HG02759 (cell line): ENCODE measurements around the gene OR5K1.

Experiments
- ATAC-seq: cut with Tn5 transposase; IDR thresholded peaks from one replicate; pipeline ENCODE4 v1.9.1; 2021; ENCODE audit warnings: mild to moderate bottlenecking, moderate library complexity; ENCODE audit not compliant: unreplicated experiment

The OR5K1 gene

DNA sequence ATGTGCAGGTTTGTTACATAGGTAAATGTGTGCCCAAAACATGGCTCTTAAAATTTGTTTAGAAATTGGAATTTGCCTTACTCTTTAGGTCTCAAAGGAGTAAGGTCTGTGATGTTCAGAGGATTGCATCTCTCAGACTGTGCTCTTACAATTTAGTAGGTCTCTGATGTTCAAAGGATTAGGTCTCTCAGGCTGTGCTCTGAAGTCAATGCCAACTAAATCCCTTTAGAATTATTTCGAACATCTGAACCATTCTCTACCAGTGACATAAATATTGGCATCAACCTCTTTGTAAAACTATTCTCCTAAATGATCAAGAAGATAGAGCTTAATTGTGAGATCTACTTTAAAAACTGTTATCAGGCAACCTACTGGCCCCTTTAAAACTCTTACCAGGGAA lies at the start of gene OR5K1:
Gene OR5K1, plus strand, starts transcription at position 301 of the 400 bp plus-strand sequence. CDS start 6,376 bp downstream, outside the sequence.
- ATAC-seq, result no peak

DNA sequence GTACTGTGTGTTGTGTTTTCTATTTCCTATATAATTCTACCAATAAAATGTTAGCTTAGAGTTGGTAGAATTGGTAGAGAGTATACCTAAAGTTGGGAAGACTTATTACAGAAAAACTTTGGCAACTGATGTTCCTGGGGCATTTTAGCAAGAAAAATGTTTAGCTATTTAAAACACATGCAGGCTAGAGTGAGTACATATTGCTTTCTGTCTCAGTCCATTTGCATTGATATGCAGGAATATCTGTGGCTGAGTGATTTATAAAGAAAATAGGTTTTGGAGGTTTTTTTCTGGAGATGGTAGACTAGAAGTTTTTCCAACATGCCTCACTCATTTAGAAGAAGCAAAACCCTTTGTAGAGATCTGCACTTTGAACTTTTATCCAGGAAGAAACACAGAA lies 30.4 kb upstream of the OR5K1 start:
- ATAC-seq, result no peak

GRCh38 chr3:98433764-98434163 lies 29.2 kb upstream of the OR5K1 start:
- ATAC-seq, result no peak

GRCh38 chr3:98434412-98434811 lies 28.6 kb upstream of the OR5K1 start:
- ATAC-seq, result no peak

GRCh38 chr3:98440283-98440682 lies 22.7 kb upstream of the OR5K1 start:
- no peak for ATAC-seq

DNA sequence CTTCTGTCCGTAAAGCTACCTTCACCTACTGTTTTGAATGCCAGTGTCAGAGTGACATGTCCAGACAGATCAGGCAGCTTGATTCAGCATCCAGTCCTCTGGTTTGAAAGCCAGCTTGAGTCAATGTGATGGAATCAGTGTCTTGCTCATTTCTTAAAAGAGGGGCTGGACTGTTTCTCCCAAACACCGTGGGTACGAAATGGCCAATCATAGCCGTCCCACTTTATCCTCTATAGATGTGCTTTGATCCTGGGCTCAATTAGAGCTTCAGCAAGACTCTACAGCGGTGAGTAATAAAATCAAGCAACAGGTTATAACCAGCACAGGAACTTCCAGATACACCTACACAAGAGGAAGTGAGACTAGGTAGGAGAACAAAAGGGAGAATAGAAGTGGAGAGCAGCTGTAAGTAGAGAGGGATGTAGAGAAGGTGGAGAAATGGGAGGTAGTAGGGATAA lies 17.0 kb upstream of the OR5K1 start:
- peak; percentile 94 for ATAC-seq

- ATAC-seq, result no peak
These were observed 13.3 kb upstream of the OR5K1 start for GRCh38 chr3:98449606-98450193.

DNA sequence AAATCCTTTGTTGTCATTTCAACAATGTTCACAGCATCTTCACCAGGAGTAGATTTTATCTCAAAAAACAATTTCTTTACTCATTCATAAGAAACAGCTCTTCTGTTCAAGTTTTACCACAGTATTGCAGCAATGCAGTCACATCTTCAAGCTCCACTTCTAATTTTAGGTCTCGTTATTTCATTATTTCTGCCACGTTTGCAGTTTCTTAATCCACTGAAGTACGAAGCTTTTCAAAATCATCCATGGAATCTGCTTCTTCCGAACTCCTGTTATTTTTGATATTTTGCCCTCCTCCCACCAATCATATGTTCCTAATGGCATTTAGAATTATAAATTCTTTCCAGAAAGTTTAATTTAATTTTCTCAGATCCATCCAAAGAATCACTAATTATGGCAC lies 12.6 kb upstream of the OR5K1 start:
- ATAC-seq, result no peak

GRCh38 chr3:98453827-98454226 lies 9.2 kb upstream of the OR5K1 start:
- ATAC-seq, result no peak

- no peak for ATAC-seq
These were observed 8.1 kb upstream of the OR5K1 start for GRCh38 chr3:98454929-98455328.

GRCh38 chr3:98457543-98457942 lies 5.5 kb upstream of the OR5K1 start:
- ATAC-seq, result no peak

GRCh38 chr3:98460220-98460619 lies 2.8 kb upstream of the OR5K1 start:
- no peak for ATAC-seq

DNA sequence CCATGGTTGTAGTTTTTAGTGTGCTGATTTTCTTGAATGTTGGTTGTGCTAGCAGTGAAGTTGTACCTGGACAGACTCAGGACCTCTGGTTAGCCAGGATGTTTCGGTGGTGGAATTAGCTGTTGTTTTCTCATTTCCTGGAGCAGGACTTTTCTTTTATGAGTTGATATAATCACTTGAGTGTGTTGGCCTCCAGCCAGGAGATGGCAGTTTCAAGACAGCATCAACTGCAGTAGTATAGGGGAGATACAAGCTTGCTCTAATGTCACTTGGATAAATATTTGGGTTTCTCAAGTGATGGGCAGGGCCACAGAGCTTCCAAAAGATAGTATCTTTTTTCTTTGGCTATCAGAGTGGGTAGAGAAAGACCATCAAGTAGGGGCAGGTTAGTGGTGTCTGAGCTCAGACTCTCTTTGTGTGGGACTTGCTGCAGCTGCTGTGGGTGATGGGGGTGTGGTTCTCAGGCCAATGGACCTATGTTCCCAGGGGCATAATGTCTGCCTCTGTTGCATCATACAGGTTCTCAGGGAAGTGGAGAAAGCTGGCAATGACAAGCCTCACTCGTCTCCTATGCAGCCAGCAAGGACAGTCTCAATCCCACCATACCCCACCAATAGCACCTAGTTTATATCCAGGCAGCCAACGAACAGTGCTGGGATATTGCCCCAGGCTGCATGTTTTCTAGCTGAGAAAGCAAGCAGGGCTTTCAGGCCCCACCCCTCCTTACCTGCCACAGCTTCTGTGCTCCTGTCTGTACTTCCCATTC lies 19.9 kb downstream of the OR5K1 start:
- ATAC-seq, result no peak

- ATAC-seq, result no peak
These were observed 20.6 kb downstream of the OR5K1 start for GRCh38 chr3:98483626-98484025.

DNA sequence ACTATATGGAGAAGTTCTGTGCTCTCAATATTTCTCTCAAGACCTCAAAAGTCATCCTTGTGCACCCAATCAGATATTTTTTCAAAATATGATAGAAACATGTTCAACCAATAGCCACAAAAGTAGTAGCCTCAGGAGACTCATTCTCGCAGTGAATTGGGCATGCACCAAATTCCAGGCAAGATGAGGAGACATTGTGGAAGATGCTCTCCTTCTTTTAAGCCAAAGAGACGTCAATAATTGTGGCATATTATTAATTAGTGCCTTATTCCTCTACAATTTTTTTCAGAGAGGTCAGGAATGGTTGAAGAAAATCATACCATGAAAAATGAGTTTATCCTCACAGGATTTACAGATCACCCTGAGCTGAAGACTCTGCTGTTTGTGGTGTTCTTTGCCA lies 34.4 kb downstream of the OR5K1 start, which contains the start of gene OR5K2:
Gene OR5K2, plus strand, starts transcription at position 301 of the 400 bp plus-strand sequence. Its CDS starts 0 bp downstream, at position 301.
- no peak for ATAC-seq

GRCh38 chr3:98500019-98500418 lies 37.0 kb downstream of the OR5K1 start:
- ATAC-seq, result no peak

- no peak for ATAC-seq
These were observed 38.3 kb downstream of the OR5K1 start for GRCh38 chr3:98501270-98501669.

DNA sequence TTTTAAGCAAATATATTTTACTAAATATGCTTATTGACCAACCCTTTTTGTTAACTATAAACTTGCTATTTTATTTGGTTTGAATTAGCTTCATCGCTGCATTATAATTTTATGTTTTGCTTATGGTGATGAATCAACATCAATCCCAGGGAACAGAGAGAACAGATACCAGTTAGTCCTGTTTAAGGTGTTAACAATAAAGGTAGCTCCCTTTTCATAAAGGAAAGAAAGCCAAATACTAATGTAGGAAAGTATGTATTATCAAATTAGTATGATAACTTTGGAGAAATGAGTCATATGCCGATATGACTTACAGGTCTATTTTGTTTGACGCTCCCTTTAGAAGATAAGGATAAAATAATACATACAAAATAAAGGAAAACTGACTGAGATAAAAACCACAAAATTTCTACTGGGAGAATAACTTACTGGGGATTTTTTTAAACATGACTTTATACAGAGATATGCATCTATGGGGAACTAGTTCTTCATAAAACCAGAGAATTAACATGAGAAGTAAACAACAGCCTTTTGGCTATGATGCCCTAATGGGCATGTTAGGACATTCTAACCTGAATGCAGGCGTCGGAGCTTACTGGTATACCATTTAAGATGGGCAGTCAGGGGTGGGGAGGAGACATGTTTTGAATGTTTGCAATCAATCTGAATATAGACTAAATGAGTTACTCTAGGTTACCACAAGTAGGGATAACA lies 39.0 kb downstream of the OR5K1 start:
- no peak for ATAC-seq

DNA sequence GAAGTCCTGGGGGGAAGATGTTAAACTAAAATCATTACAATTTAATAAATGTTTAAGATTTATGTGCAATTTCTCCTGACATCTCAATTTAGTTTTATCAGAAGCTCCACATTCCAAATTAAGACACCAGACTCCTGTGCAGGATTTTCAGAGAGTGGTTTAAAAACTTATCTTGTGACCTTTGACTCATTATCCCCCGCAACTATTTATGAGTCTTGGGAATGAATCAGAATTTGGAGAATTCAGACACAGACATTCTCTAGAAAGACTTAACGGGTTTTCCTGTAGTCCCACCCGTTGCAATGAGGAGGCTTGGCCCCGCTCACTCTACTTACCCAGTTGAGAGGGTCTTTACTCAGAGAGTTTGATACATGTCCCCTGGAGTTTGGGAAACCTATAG lies 41.5 kb downstream of the OR5K1 start:
- ATAC-seq, result no peak

DNA sequence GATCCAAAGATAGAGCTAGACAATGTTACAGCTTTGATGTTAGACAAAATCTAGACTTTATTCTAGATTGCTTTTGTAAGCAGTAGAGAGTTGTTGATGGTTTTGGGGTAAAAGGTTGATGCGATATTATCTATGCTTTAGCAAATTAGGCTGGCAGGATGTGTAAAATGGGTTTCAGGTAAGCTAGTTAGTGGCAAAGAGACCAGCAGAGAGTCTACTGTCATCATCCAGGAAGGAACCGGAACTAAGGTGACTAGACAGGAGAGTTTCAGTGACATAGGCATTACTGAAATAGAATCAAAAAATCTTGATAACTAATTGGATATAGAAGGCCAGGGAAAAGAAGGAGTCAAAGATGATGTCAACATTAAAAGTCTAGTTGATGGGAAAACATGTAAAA lies 45.6 kb downstream of the OR5K1 start:
- ATAC-seq, result no peak

DNA sequence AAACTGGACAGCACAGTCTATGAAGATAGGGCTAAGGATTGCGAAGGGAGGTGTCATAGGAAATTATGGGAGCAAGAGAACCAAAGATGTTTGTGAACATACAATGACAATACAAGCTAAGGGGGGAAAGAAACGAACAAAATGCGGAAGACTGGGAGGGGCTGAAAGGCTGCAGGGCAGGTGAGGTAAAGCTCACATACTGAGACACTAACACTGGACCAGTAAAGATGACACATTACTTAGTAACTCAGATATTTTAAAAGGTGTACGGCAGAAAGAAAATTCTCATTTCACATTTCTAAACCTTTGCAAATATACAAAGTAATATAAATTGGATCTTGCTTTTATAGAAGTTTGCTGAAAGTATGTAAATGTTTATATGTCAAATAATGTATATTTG lies 49.6 kb downstream of the OR5K1 start:
- no peak for ATAC-seq

GRCh38 chr3:98513091-98513511 lies 50.1 kb downstream of the OR5K1 start:
- no peak for ATAC-seq
